ENCODE measurements around the gene LCLAT1. TPM values are rescaled to one million over a fixed set of nuclear protein-coding genes. Genes with fewer than 3 reads are reported as not detected.

LCLAT1 gene
- total RNA-seq, 1 experiment from 2014 or later: 36.0 TPM

DNA sequence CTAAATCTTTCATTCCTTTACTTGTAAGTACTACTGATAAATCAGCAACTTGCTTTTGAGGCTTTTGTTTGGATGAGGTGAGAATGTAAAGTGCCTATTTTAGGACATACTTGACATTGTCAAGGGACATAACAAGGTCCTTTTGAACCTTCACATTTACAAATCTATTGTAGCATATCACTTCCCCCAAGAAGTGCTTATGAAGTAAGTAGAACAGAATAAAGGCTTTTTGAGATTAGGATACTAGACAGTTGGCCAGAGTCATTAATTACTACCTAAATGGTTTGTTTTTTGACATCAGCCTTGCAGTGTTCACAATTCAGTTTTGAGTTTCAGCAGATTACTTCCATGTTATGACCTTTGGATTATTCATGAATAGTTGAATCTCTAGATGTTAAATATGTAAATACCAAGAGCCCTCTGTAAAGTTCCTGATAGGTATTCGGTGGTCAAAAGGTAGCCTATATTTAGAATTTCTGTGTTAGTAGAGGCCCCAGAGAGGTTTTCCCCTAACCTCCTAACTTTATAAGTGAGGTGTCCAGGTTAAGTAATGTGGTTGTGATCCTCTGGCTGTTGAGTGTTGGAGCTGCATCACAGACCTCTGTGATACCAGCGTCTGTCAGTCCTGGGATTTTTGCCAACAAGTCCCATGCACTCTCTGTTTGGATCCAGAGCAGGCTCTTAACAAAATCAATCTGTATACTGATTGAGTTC lies 67.2 kb downstream of the LCLAT1 start:
- TF ChIP-seq, protein P1, sequence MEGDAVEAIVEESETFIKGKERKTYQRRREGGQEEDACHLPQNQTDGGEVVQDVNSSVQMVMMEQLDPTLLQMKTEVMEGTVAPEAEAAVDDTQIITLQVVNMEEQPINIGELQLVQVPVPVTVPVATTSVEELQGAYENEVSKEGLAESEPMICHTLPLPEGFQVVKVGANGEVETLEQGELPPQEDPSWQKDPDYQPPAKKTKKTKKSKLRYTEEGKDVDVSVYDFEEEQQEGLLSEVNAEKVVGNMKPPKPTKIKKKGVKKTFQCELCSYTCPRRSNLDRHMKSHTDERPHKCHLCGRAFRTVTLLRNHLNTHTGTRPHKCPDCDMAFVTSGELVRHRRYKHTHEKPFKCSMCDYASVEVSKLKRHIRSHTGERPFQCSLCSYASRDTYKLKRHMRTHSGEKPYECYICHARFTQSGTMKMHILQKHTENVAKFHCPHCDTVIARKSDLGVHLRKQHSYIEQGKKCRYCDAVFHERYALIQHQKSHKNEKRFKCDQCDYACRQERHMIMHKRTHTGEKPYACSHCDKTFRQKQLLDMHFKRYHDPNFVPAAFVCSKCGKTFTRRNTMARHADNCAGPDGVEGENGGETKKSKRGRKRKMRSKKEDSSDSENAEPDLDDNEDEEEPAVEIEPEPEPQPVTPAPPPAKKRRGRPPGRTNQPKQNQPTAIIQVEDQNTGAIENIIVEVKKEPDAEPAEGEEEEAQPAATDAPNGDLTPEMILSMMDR (IDR thresholded peaks at IDR 0.05): no peak
- TF ChIP-seq TCF7L2 (IDR thresholded peaks at IDR 0.05; ENCODE audit: low read depth, low read length) (no peak), POLR2AphosphoS5 (IDR thresholded peaks at IDR 0.05; ENCODE audit: low read depth, low read length) (no peak)
- TF ChIP-seq, protein P2, sequence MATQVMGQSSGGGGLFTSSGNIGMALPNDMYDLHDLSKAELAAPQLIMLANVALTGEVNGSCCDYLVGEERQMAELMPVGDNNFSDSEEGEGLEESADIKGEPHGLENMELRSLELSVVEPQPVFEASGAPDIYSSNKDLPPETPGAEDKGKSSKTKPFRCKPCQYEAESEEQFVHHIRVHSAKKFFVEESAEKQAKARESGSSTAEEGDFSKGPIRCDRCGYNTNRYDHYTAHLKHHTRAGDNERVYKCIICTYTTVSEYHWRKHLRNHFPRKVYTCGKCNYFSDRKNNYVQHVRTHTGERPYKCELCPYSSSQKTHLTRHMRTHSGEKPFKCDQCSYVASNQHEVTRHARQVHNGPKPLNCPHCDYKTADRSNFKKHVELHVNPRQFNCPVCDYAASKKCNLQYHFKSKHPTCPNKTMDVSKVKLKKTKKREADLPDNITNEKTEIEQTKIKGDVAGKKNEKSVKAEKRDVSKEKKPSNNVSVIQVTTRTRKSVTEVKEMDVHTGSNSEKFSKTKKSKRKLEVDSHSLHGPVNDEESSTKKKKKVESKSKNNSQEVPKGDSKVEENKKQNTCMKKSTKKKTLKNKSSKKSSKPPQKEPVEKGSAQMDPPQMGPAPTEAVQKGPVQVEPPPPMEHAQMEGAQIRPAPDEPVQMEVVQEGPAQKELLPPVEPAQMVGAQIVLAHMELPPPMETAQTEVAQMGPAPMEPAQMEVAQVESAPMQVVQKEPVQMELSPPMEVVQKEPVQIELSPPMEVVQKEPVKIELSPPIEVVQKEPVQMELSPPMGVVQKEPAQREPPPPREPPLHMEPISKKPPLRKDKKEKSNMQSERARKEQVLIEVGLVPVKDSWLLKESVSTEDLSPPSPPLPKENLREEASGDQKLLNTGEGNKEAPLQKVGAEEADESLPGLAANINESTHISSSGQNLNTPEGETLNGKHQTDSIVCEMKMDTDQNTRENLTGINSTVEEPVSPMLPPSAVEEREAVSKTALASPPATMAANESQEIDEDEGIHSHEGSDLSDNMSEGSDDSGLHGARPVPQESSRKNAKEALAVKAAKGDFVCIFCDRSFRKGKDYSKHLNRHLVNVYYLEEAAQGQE (IDR thresholded peaks at IDR 0.05; ENCODE audit: insufficient read depth in 1 of 2, low read depth in 2 of 2, low read length in 1 of 2): no peak
- Histone ChIP-seq H3K4me3 (ENCODE audit: low read depth in 2 of 2, low read length in 2 of 2) (no peak overlapping the region), H3K36me3 (ENCODE audit: control insufficient read depth, insufficient read depth, low read length) (no peaks in the 10 kb centered on the region), H3K4me1 (ENCODE audit: control insufficient read depth, insufficient read depth, low read length) (no peaks in the 10 kb centered on the region; the same call in 1 of the 2 replicates), H3K27me3 (ENCODE audit: control insufficient read depth, insufficient read depth, low read length) (no peaks in the 10 kb centered on the region), H3K9me3 (ENCODE audit: control insufficient read depth, insufficient read depth, low read depth, low read length) (no peaks in the 10 kb centered on the region), H3K27ac (ENCODE audit: low read length) (no peak overlapping the region)
- in situ Hi-C loops (cut with HindIII; ENCODE audit: low pct_unique_long_range_greater_than_20kb, low sequenced_read_pairs) (no loop called here), intact Hi-C loops (cut with micrococcal nuclease; ENCODE audit: unreplicated experiment) (no loop called here)
- ATAC-seq (no peak), DNase-seq (ENCODE audit: low read depth, low spot score) (no peak)
- no TSS peak for BruUV-seq (replicated peaks)
- POLR2A ChIA-PET: no interaction called here
- CTCF ChIA-PET: no interaction called here

DNA sequence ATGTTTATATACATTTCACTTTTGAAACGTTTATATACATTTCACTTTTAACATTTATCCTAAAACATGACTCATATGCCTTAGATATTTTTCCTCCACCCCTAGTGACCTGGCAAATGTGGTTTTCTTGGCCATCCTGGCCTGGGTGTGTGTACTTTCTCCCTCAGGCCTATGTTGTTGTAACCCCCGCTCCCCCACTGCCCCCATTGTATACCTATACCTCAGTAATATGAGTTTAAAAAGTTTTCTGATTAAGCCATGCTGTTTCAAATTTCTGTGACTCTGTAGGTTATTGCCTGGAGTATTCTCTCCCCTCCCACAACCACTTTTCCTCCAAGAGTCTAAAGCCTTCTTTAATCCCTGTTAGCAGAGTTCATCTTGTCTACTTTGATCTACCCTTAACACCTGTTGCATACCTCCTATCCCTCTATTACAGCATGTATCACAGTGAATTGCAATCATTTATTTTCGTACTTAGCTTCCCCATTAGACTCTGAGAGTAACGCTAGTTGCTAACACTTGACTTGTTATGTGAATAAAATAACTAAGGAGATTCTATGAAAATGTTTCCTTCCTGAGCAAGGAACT lies 67.9 kb downstream of the LCLAT1 start:
- in situ Hi-C loops (cut with HindIII; ENCODE audit: low pct_unique_long_range_greater_than_20kb, low sequenced_read_pairs) (no loop called here), intact Hi-C loops (cut with micrococcal nuclease; ENCODE audit: unreplicated experiment) (no loop called here)
- no peak overlapping the region for H3K4me3 ChIP-seq (ENCODE audit: low read depth in 2 of 2, low read length in 2 of 2)
- H3K9me3 ChIP-seq (ENCODE audit: control insufficient read depth, insufficient read depth, low read depth, low read length): no peaks in the 10 kb centered on the region; the same call in 1 of the 2 replicates
- H3K36me3 ChIP-seq (ENCODE audit: control insufficient read depth, insufficient read depth, low read length): no peaks in the 10 kb centered on the region
- CTCF ChIA-PET: no interaction called here
- no peak overlapping the region for H3K27ac ChIP-seq (ENCODE audit: low read length)
- POLR2A ChIA-PET: no interaction called here
- H3K27me3 ChIP-seq (ENCODE audit: control insufficient read depth, insufficient read depth, low read length): no peaks in the 10 kb centered on the region
- ATAC-seq: no peak
- DNase-seq (ENCODE audit: low read depth, low spot score): no peak
- TF ChIP-seq POLR2AphosphoS5 (IDR thresholded peaks at IDR 0.05; ENCODE audit: low read depth, low read length) (no peak), TCF7L2 (IDR thresholded peaks at IDR 0.05; ENCODE audit: low read depth, low read length) (no peak), SIN3A (IDR thresholded peaks at IDR 0.05; ENCODE audit: borderline replicate concordance, insufficient read depth, low read depth, low read length) (no peak)
- TF ChIP-seq, protein P2 (IDR thresholded peaks at IDR 0.05; ENCODE audit: insufficient read depth in 1 of 2, low read depth in 2 of 2, low read length in 1 of 2): no peak
- TF ChIP-seq, protein P1 (IDR thresholded peaks at IDR 0.05): no peak
- H3K4me1 ChIP-seq (ENCODE audit: control insufficient read depth, insufficient read depth, low read length): no peaks in the 10 kb centered on the region; the same call in 1 of the 2 replicates
- no TSS peak for BruUV-seq (replicated peaks)
